NK-92 (cell line): Measurements from ENCODE around the gene BMPR2.

Experiments
- DNase-seq: peaks from one replicate; lab custom pipeline; 2025; ENCODE audit not compliant: unreplicated experiment; lab: John Stamatoyannopoulos, UW

Gene BMPR2

DNA sequence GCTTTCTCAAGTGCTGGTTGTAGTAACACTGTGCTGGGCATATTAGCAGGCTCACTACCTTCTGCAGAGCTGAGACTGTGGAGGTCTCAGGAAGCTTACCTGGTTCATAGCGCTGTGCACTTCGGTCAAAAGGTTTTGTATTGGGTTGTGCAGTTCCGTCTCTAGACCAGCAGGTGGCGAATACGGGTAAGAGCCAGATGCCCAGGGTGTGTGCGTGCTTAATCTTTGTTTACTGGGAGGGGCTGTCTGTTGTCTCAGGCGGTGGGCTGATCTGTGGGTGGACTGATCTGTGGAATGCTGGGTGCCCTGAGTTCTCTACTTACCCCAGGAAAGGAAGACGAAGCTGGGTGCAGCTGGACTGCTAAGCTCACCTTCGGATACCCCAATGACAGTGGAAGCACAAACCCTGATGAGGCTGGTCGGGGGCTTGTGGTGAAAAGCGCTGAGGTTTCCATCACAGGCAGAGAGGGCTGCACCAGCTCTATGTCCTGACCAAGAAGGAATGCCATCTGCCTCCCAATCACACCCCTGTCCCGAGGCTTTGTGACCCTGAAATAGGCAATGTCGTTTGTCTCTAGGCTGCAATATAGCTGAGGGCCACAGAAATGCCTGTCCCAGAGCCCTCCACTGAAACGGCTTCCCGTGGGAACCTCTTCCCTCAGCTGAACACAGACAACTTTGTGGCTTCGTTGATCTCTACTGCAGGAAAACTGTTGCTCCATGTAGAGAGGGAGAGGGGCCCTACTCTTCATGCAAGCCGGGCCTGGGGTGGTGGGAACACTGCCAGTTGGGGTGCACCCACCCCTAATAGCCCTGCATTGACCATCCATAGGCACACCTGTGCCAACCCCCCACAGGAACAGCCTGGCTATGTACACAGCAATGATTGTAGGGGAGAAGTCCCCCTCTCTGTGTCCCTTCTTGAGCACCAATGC is 212.8 kb downstream of the BMPR2 start:
- DNase-seq, result no peak

DNA sequence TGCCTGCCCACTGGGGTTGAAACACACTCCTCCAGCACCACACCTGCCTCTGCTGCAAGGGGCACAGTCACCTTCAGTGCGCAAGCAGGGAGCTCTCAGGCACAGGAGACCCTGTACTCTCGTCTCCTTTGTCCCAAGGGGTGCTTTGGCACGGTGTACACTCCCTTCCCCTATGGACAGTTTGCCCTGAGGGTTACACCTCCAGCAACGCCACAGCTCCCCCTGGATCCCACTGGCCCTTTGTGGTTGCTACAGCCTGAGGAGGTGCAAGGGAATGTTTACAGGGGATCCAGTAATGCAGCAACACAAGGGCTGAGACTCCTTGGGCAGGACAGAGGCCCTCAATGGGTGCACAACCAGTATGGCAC is 213.4 kb downstream of the BMPR2 start:
- DNase-seq, result no peak

DNA sequence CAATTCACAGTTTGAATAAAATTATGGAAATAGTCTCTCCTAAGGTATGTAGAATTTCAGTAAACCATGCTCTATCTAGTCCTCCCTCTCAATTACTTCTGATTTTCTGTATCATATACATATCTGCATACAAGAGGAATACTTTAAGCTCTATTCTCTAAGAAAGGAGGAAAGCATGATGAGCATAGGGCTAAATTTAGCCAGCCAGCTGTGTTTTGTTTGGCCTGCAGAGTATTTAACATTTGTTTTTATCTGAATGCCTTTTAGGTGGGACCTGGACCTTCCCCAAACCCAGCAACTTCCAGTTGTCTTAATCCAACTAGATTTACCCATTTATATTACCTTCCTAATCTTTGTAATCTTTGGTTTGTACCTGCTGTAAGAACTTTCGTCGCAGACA is 216.4 kb downstream of the BMPR2 start:
- no peak for DNase-seq

DNA sequence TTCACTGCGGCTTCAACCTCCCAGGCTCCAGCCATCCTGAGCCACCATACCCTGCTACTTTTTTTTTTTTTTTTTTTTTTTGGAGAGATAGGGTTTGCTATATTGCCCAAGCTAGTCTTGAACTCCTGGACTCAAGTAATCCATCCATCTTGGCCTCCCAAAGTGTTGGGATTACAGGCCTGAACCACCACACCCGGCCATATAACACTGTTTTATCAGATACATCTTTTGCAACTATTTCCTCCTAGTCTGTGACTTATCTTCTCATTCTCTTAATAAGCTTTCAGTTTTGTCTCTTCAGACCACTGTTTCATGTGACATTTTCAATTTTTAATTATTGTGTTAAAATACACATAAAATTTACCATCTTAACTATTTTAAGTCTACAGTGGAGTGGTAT is 223.0 kb downstream of the BMPR2 start:
- no peak for DNase-seq

DNA sequence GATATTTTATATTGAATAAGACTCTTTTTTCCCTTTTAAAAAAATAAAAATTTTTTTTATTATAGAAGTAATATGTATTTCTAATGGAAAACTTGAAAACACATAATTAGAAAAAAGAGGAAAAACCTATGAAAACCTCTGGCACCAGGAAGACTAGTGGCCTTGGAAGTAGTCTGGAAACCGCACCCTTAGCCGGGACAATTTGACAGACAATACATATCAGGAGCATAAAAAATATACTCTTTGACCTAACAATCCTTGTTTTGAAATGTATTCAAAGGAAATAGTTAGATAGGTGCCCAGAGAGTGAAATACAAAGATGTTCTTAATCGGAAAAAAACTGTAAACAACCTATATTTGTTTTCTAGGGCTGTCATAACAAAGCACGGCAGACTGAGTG is 223.8 kb downstream of the BMPR2 start:
- no peak for DNase-seq

DNA sequence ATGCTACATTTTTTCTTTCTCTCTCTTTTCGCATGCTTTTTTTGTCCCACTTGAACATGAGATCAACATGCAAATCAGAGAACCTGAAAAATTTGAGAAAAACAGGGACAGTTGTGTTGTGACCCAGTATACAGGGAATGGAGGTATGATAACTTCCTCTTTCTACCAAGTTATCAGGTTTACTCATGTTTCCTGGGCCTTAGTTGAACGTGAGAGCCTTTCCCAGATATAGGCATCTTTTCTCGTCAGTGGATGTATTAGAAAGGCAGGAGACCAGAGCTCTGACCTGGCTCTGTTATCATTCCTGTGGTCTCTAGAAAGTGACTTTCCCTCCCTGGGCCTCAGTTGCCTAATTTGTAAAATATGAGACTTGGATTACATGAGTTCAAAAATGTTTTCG is 228.6 kb downstream of the BMPR2 start:
- DNase-seq, result no peak

DNA sequence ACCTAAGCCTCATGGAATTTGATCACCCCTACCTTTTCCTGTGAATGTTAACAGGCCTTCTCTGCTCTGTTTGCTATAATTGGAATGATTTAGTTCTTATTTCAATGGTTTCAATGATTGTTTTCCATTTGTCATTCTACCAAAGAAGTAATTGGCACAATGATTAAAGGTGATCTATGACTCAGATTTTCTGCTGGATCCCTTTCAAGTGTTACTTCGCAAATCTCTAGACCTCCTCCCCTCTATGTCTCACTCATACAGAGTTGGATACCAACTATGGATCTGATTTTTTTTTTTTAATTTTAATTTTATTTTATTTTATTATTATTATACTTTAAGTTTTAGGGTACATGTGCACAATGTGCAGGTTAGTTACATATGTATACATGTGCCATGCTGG is 229.0 kb downstream of the BMPR2 start:
- DNase-seq, result no peak

DNA sequence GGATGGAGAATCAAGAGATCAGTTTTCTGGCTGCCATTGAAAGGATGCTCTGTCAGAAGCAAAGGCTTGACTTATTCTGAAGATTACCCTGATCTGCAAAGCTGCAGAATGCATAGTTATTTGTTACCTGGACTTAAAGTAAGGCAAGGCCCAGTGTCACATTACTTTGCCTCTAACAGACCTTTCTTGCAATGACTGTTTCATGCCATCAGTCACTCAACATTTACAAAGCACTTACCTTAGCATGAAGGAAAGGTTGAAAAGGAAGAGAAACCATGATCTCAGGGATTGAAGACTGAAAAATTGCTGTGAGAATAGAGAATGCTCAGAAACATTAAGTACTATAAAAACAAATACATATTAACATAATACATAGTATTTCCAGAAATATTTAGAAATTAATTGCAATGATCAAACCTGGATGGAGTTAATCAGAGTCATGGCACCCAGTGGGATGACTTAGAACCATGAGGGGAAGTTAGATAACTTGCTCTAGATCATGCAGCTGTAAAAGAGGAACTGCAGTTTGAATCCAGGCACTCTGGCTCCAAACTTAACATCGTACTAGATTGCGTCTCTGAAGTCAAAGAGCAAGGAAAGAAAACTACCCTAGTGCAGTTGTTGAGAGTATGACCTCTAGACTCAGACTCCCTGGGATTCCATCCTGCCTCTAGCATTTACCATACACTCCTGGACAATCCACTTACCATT is 232.2 kb downstream of the BMPR2 start:
- no peak for DNase-seq

DNA sequence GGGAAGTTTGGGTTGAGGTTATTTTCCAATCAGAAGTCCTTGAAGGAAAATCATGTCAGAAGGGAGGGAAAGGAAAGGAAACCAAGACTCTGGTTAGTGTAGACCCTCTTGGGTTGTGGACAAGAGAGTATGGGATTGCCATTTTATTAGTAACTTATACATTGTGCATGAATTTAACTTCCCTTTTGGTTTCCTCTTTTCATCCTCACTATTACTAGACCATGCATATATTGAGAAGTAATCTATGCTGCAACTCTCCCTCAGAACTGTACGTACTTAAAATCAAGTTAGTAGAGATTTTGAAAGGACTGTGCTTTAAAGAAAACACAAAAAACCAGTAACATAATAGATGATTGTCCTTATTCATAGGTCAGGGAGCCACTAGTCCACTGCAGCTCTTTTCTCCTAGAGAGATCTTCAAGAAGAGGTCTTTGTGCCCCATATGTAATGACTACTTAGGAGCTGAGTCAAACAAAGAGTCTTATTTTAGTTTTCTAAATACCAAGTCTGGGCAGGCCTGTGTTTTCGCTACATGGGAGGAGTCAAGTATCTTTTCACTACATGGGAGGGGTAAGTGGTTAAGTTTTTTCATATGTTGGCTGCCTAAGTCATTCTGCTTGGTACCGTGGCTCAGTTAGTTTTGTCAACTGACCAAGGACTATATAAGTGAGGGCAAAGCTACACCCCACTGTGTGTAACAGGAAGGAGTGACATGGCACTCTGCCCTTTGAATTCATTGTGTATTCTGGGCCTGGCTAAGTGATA is 233.4 kb downstream of the BMPR2 start:
- no peak for DNase-seq

DNA sequence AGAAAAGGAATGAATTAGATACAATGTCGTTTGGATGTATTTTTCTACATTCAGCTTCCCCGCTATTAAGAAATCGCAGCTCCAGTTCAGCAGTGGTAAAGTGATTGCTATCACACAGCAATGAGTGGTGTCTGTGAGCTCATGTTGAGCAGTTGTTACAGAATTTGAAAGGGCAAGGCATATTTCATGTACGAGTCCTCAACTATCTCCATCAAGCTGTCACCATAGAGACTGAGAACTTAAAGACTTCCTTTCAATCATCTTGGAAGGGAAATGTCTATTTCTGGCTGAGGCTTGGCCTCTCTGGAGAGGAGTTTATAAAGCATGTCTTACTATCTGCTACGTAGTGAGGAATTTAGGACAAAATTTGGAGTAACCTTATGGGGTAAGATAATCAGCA is 234.3 kb downstream of the BMPR2 start:
- no peak for DNase-seq

DNA sequence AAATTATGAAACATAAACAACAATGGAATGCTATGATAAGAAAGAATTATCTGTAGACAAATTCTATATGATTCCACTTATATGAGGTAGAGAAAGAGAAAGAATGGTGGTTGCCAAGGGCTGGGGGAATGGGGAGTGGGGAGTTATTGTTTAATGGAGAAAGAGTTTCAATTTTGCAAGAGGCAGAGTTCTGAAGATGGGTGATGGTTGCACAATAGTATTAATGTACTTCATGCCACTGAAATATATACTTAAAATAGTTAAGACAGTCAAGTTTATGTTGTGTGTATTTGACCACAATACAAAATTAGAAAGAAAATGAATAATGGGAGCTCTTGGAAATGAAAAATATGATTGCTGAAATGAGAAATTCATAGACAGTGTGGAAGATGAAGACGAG is 236.0 kb downstream of the BMPR2 start:
- DNase-seq, result no peak

DNA sequence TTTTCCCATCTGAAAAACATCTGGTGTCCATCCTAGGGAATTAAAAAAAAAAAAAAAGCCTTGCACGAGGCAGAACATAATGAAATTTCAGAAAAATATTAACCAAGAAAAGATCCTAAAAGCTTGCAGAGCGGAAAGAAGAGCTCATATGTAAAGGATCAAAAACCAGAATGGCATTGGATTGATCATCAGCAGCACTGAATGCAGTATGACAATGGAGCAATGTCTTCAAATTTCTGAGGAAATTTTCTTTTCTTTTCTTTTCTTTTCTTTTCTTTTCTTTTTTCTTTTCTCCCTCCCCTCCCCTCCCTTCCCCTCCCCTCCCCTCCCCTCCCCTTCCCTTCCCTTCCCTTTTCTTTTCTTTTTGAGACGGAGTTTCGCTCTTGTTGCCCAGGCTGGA is 237.4 kb downstream of the BMPR2 start:
- DNase-seq, result no peak
